Measurements from ENCODE around the gene DDX59. TPM values are rescaled to one million over a fixed set of nuclear protein-coding genes. Genes with fewer than 3 reads are reported as not detected.
"Not testable (repeated sequence)": the region's sequence is repeated elsewhere in the genome, so short reads cannot be mapped to it uniquely, and the experiment has no call there.

The DDX59 gene
- total RNA-seq, 4 donors from 2014 or later: 13.7 to 59.4 (median 16.8) TPM

- H3K27me3 ChIP-seq: no peaks in the 10 kb centered on the region
- H3K9me3 ChIP-seq: no peaks in the 10 kb centered on the region
- H3K36me3 ChIP-seq: no peaks in the 10 kb centered on the region
- no peak for DNase-seq
- no peak overlapping the region for H3K27ac ChIP-seq
- TF ChIP-seq, protein P1, sequence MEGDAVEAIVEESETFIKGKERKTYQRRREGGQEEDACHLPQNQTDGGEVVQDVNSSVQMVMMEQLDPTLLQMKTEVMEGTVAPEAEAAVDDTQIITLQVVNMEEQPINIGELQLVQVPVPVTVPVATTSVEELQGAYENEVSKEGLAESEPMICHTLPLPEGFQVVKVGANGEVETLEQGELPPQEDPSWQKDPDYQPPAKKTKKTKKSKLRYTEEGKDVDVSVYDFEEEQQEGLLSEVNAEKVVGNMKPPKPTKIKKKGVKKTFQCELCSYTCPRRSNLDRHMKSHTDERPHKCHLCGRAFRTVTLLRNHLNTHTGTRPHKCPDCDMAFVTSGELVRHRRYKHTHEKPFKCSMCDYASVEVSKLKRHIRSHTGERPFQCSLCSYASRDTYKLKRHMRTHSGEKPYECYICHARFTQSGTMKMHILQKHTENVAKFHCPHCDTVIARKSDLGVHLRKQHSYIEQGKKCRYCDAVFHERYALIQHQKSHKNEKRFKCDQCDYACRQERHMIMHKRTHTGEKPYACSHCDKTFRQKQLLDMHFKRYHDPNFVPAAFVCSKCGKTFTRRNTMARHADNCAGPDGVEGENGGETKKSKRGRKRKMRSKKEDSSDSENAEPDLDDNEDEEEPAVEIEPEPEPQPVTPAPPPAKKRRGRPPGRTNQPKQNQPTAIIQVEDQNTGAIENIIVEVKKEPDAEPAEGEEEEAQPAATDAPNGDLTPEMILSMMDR (IDR thresholded peaks at IDR 0.05): no peak
- no peak for TF ChIP-seq POLR2A (IDR thresholded peaks at IDR 0.05)
- H3K4me1 ChIP-seq: no peaks in the 10 kb centered on the region
- no peak overlapping the region for H3K4me3 ChIP-seq
Measured at GRCh38 chr1:200638073-200638472, 31.6 kb downstream of the DDX59 start.

DNA sequence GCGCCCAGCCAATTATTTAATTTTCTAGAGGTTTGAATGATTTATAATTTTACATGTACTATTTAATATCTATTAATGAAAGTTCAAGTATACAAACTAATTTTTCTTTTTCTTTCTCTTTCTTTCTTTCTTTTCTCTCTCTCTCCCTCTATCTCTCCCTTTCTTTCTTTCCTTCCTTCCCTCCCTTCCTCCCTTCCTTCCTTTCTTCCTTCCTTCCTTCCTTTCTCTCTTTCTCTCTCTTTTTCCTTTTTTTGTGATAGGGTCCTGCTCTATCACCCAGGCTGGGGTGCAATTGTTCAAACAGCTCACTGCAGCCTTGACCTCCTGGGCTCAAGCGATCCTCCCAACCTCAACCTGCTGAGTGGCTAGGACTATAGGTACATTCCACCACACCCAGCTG lies 33.0 kb downstream of the DDX59 start:
- DNase-seq: no peak
- no peak overlapping the region for H3K27ac ChIP-seq
- H3K4me1 ChIP-seq: no peaks in the 10 kb centered on the region
- no peaks in the 10 kb centered on the region for H3K27me3 ChIP-seq
- H3K9me3 ChIP-seq: no peaks in the 10 kb centered on the region
- TF ChIP-seq POLR2A (IDR thresholded peaks at IDR 0.05): no peak
- TF ChIP-seq, protein P1 (IDR thresholded peaks at IDR 0.05): no peak
- H3K4me3 ChIP-seq: no peak overlapping the region
- H3K36me3 ChIP-seq: no peaks in the 10 kb centered on the region

DNA sequence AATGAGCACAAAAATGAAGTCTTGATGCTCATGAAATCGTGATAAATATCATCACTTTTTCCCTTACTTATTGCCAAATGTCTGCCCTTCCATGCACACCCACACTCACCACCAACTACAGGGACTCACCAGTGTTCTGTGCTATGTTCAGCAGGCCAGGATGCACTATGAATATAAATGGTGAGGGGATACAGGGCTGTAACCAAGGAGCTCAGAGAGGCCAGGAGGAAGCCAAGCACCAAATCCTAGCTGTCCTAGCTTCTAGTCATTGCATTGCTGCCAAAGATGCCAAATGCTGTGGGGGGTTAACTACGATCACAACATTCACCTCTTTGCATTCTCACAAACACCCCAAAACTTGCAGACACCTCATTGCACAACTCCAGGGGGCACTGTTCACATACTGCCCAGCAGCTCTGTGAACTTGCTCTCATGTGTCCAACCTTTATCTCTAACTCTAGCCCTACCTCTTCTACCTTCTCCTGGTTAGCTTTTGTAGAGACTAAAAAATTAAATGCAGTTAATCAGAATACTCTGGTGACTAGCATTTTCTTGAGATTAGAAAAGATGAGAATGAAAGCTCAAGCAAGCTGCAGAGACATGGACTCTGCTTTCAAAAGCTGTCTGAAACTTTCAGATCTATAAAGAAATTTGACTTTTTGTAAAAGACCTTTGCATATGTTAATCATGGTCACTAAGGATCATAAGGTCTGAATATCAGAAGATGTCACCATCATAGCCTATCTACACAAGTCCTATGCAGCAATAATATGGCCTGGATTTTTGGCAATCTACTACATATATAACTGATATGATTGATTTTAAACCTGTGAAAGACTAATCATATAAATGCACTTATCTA lies 35.2 kb downstream of the DDX59 start:
- no peak for DNase-seq
- Histone ChIP-seq H3K27me3 (no peaks in the 10 kb centered on the region), H3K27ac (no peak overlapping the region), H3K9me3 (no peaks in the 10 kb centered on the region), H3K4me3 (no peak overlapping the region), H3K36me3 (no peaks in the 10 kb centered on the region), H3K4me1 (no peaks in the 10 kb centered on the region)
- TF ChIP-seq, protein P1 (IDR thresholded peaks at IDR 0.05): no peak
- no peak for TF ChIP-seq POLR2A (IDR thresholded peaks at IDR 0.05)

GRCh38 chr1:200631375-200631774 lies 38.3 kb downstream of the DDX59 start:
- H3K9me3 ChIP-seq: no peaks in the 10 kb centered on the region
- DNase-seq: no peak
- H3K36me3 ChIP-seq: no peaks in the 10 kb centered on the region
- no peak overlapping the region for H3K27ac ChIP-seq
- no peak overlapping the region for H3K4me3 ChIP-seq
- H3K27me3 ChIP-seq: no peaks in the 10 kb centered on the region
- TF ChIP-seq POLR2A (IDR thresholded peaks at IDR 0.05): no peak
- TF ChIP-seq, protein P1 (IDR thresholded peaks at IDR 0.05): no peak
- H3K4me1 ChIP-seq: no peaks in the 10 kb centered on the region

GRCh38 chr1:200630515-200630899 lies 39.2 kb downstream of the DDX59 start:
- H3K27ac ChIP-seq, H3K36me3 ChIP-seq, DNase-seq, H3K27me3 ChIP-seq, H3K4me1 ChIP-seq, H3K4me3 ChIP-seq, H3K9me3 ChIP-seq: not testable (repeated sequence)

GRCh38 chr1:200629876-200630514 lies 39.7 kb downstream of the DDX59 start:
- Histone ChIP-seq H3K27ac (no peak overlapping the region), H3K27me3 (no peaks in the 10 kb centered on the region), H3K4me1 (no peaks in the 10 kb centered on the region), H3K9me3 (no peaks in the 10 kb centered on the region), H3K36me3 (no peaks in the 10 kb centered on the region), H3K4me3 (no peak overlapping the region)
- TF ChIP-seq, protein P1 (IDR thresholded peaks at IDR 0.05): no peak
- no peak for TF ChIP-seq POLR2A (IDR thresholded peaks at IDR 0.05)
- no peak for DNase-seq

Measured in Peyer's patch (tissue), 4 donors.